Bronchial epithelial cell (primary cell): ENCODE measurements around the gene MUC21. TPM values are rescaled to one million over a fixed set of nuclear protein-coding genes. Genes with fewer than 3 reads are reported as not detected.
"Not testable (repeated sequence)": the region's sequence is repeated elsewhere in the genome, so short reads cannot be mapped to it uniquely, and the experiment has no call there.

Experiments used
- DNase-seq: peaks from one replicate; pipeline ENCODE4 v3.0.0-alpha.2; 2010; ENCODE audit warnings: low read depth
- FAIRE-seq: peaks from 2 replicates; lab custom pipeline; 2011; peaks lifted over from hg19 to GRCh38; lab: Jason Lieb, UNC
- H3K27me3 ChIP-seq: 2 replicates; pipeline ENCODE4 v1.5.1; 2011; ENCODE audit warnings: low read length; ENCODE audit not compliant: control insufficient read depth, insufficient read depth
- H3K36me3 ChIP-seq: 2 replicates; pipeline ENCODE4 v1.5.1; 2011; ENCODE audit warnings: low read length; ENCODE audit not compliant: control insufficient read depth, insufficient read depth
- H3K4me3 ChIP-seq: 2 replicates; pipeline ENCODE4 v1.5.1; 2011; ENCODE audit warnings: mild to moderate bottlenecking, low read depth, low read length, control low read depth
- total RNA-seq: library from RNA; depleted of rRNA; stranded (reverse); fragments of >200 nt; gene quantifications from 2 replicates; pipeline ENCODE4 v1.2.1, GENCODE V29; 2014
- TF ChIP-seq, protein P1 (sequence below): IDR thresholded peaks from 2 replicates; pipeline ENCODE4 v1.5.1; 2011; ENCODE audit warnings: mild to moderate bottlenecking, moderate library complexity, low read length, control low read depth, inconsistent platforms; ENCODE audit not compliant: insufficient read depth, severe bottlenecking

Gene MUC21
- total RNA-seq, 1 donor from 2014 or later, result 0.53 TPM

- Histone ChIP-seq H3K27me3 (peaks cover 3% of the 10 kb centered on the region), H3K4me3 (no peak overlapping the region), H3K36me3 (no peaks in the 10 kb centered on the region)
- TF ChIP-seq, protein P1, sequence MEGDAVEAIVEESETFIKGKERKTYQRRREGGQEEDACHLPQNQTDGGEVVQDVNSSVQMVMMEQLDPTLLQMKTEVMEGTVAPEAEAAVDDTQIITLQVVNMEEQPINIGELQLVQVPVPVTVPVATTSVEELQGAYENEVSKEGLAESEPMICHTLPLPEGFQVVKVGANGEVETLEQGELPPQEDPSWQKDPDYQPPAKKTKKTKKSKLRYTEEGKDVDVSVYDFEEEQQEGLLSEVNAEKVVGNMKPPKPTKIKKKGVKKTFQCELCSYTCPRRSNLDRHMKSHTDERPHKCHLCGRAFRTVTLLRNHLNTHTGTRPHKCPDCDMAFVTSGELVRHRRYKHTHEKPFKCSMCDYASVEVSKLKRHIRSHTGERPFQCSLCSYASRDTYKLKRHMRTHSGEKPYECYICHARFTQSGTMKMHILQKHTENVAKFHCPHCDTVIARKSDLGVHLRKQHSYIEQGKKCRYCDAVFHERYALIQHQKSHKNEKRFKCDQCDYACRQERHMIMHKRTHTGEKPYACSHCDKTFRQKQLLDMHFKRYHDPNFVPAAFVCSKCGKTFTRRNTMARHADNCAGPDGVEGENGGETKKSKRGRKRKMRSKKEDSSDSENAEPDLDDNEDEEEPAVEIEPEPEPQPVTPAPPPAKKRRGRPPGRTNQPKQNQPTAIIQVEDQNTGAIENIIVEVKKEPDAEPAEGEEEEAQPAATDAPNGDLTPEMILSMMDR, result no peak
- DNase-seq (no peak), FAIRE-seq (no peak)
These were observed 20.8 kb upstream of the MUC21 start for GRCh38 chr6:30962716-30963115.

- FAIRE-seq, result no peak
- peak; percentile 32 for DNase-seq
- Histone ChIP-seq H3K27me3 (peaks cover 2% of the 10 kb centered on the region), H3K4me3 (no peak overlapping the region), H3K36me3 (no peaks in the 10 kb centered on the region)
- TF ChIP-seq, protein P1, result no peak
These were observed 19.9 kb upstream of the MUC21 start for GRCh38 chr6:30963641-30964040.

GRCh38 chr6:30964075-30964474 is 19.4 kb upstream of the MUC21 start:
- FAIRE-seq, result no peak
- DNase-seq, result no peak
- Histone ChIP-seq H3K4me3 (no peak overlapping the region), H3K36me3 (no peaks in the 10 kb centered on the region), H3K27me3 (peaks cover 2% of the 10 kb centered on the region)
- TF ChIP-seq, protein P1, result no peak

GRCh38 chr6:30965140-30965601 is 18.3 kb upstream of the MUC21 start:
- Histone ChIP-seq H3K4me3 (no peak overlapping the region), H3K36me3 (no peaks in the 10 kb centered on the region), H3K27me3 (no peaks in the 10 kb centered on the region)
- DNase-seq, result no peak
- TF ChIP-seq, protein P1, result no peak
- FAIRE-seq, result no peak

- Histone ChIP-seq H3K36me3 (no peaks in the 10 kb centered on the region), H3K27me3 (no peaks in the 10 kb centered on the region), H3K4me3 (no peak overlapping the region)
- FAIRE-seq (no peak), DNase-seq (no peak)
- TF ChIP-seq, protein P1, result no peak
These were observed 17.4 kb upstream of the MUC21 start for GRCh38 chr6:30966154-30966553.

- not testable (repeated sequence) for H3K27me3 ChIP-seq, H3K36me3 ChIP-seq, H3K4me3 ChIP-seq, DNase-seq, FAIRE-seq
These were observed 14.3 kb upstream of the MUC21 start for GRCh38 chr6:30969171-30969570.
